Measurements from ENCODE around the gene FRMD3. TPM values are rescaled to one million over a fixed set of nuclear protein-coding genes. Genes with fewer than 3 reads are reported as not detected.

FRMD3 gene
- total RNA-seq, 1 donor from 2014 or later: 2.9 TPM

- DNase-seq (ENCODE audit: low read depth): no peak
Measured at GRCh38 chr9:83339435-83339834, 198.8 kb downstream of the FRMD3 start.

- peak; percentile 21 for DNase-seq (ENCODE audit: low read depth)
Measured at GRCh38 chr9:83336706-83337105, 201.5 kb downstream of the FRMD3 start.

- peak; percentile 85 for DNase-seq (ENCODE audit: low read depth)
Measured at GRCh38 chr9:83334320-83334719, 203.9 kb downstream of the FRMD3 start.

- DNase-seq (ENCODE audit: low read depth): no peak
Measured at GRCh38 chr9:83330207-83331196, 207.7 kb downstream of the FRMD3 start.

- no peak for DNase-seq (ENCODE audit: low read depth)
Measured at GRCh38 chr9:83327750-83328622, 210.2 kb downstream of the FRMD3 start.

- DNase-seq (ENCODE audit: low read depth): peak; percentile 50
Measured at GRCh38 chr9:83327323-83327722, 210.9 kb downstream of the FRMD3 start.

- DNase-seq (ENCODE audit: low read depth): no peak
Measured at GRCh38 chr9:83323148-83323547, 215.1 kb downstream of the FRMD3 start.

GRCh38 chr9:83322438-83322837, 215.8 kb downstream of the FRMD3 start:
- no peak for DNase-seq (ENCODE audit: low read depth)

- no peak for DNase-seq (ENCODE audit: low read depth)
Measured at GRCh38 chr9:83317244-83317643, 221.0 kb downstream of the FRMD3 start.

GRCh38 chr9:83315649-83316048, 222.6 kb downstream of the FRMD3 start:
- no peak for DNase-seq (ENCODE audit: low read depth)

GRCh38 chr9:83313781-83314180, 224.4 kb downstream of the FRMD3 start:
- no peak for DNase-seq (ENCODE audit: low read depth)

GRCh38 chr9:83312537-83312936, 225.7 kb downstream of the FRMD3 start:
- DNase-seq (ENCODE audit: low read depth): no peak

GRCh38 chr9:83307066-83307724, 231.0 kb downstream of the FRMD3 start:
- DNase-seq (ENCODE audit: low read depth): no peak

GRCh38 chr9:83304686-83305085, 233.5 kb downstream of the FRMD3 start:
- peak; percentile 52 for DNase-seq (ENCODE audit: low read depth)

GRCh38 chr9:83299571-83299970, 238.6 kb downstream of the FRMD3 start:
- peak; percentile 96 for DNase-seq (ENCODE audit: low read depth)

- no peak for DNase-seq (ENCODE audit: low read depth)
Measured at GRCh38 chr9:83299094-83299493, 239.1 kb downstream of the FRMD3 start.

GRCh38 chr9:83296123-83296522, 242.1 kb downstream of the FRMD3 start:
- peak; percentile 62 for DNase-seq (ENCODE audit: low read depth)

GRCh38 chr9:83294816-83295215, 243.4 kb downstream of the FRMD3 start:
- no peak for DNase-seq (ENCODE audit: low read depth)

- no peak for DNase-seq (ENCODE audit: low read depth)
Measured at GRCh38 chr9:83291196-83291595, 247.0 kb downstream of the FRMD3 start.

GRCh38 chr9:83290692-83291091, 247.5 kb downstream of the FRMD3 start:
- no peak for DNase-seq (ENCODE audit: low read depth)

- DNase-seq (ENCODE audit: low read depth): no peak
Measured at GRCh38 chr9:83287021-83287420, 251.2 kb downstream of the FRMD3 start.
